AG10803 (cell line): Measurements from ENCODE around the gene TLE2.
A peak's percentile ranks its signal among the peaks of the same experiment; 100 is the strongest.

Source experiments
- DNase-seq: peaks from one replicate; pipeline ENCODE4 v3.0.0; 2010; ENCODE audit warnings: low read depth
- H3K4me3 ChIP-seq: 2 replicates; pipeline ENCODE4 v1.5.1; 2011; ENCODE audit warnings: mild to moderate bottlenecking, low read length, control low read depth
- TF ChIP-seq, protein P1 (sequence below): conservative IDR thresholded peaks from 2 replicates; pipeline ENCODE4 v1.5.1; 2011; ENCODE audit warnings: mild to moderate bottlenecking, low read length, control low read depth, inconsistent platforms

TLE2 gene

DNA sequence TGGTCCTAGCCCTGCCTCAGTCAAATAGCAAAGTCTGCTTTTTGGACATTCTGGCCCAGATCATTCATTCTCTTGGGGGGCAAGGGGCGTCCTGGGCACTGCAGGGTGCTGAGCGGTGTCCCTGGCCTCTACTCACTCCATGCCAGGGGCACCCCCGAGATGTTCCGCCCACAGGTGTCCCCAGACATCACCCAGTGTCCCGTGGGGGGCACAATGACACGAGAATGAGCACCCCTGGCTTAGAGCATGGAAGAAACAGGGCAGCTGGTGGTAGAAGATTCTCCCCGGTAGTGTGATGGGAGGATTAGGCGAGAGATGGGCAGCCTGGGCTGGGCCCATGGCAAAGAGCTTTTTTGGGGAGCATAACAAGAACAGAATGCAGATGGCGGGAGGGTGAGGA lies 38.5 kb upstream of the TLE2 start:
- no peak for DNase-seq
- TF ChIP-seq, protein P1, sequence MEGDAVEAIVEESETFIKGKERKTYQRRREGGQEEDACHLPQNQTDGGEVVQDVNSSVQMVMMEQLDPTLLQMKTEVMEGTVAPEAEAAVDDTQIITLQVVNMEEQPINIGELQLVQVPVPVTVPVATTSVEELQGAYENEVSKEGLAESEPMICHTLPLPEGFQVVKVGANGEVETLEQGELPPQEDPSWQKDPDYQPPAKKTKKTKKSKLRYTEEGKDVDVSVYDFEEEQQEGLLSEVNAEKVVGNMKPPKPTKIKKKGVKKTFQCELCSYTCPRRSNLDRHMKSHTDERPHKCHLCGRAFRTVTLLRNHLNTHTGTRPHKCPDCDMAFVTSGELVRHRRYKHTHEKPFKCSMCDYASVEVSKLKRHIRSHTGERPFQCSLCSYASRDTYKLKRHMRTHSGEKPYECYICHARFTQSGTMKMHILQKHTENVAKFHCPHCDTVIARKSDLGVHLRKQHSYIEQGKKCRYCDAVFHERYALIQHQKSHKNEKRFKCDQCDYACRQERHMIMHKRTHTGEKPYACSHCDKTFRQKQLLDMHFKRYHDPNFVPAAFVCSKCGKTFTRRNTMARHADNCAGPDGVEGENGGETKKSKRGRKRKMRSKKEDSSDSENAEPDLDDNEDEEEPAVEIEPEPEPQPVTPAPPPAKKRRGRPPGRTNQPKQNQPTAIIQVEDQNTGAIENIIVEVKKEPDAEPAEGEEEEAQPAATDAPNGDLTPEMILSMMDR = no peak
- no peak overlapping the region for H3K4me3 ChIP-seq

DNA sequence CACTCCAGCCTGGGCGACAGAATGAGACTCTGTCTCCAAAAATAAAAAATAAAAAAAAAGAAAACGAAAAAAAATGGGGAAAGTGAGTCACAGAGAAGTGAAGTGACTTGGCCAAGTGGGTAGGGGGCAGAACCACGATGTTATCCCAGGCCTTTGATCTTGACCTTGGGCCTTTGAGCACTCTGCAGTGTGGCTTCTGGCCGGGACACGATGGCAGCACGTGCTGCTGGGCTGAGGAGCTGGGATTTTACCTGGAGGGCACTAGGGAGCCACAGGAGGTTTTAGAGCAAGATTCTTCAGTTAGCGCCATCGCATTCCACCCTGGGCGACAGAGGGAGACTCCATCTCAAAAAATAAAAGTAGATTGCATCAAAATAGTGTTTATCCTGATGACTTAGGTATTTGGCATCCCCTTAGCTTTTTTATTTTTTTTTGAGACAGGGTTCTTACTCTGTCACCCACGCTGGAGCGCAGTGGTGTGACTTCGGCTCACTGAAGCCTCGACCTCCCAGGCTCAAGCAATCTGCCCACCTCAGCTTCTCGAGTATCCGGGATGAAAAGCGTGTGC lies 37.5 kb upstream of the TLE2 start:
- H3K4me3 ChIP-seq = no peak overlapping the region
- TF ChIP-seq, protein P1 = no peak
- DNase-seq = no peak

DNA sequence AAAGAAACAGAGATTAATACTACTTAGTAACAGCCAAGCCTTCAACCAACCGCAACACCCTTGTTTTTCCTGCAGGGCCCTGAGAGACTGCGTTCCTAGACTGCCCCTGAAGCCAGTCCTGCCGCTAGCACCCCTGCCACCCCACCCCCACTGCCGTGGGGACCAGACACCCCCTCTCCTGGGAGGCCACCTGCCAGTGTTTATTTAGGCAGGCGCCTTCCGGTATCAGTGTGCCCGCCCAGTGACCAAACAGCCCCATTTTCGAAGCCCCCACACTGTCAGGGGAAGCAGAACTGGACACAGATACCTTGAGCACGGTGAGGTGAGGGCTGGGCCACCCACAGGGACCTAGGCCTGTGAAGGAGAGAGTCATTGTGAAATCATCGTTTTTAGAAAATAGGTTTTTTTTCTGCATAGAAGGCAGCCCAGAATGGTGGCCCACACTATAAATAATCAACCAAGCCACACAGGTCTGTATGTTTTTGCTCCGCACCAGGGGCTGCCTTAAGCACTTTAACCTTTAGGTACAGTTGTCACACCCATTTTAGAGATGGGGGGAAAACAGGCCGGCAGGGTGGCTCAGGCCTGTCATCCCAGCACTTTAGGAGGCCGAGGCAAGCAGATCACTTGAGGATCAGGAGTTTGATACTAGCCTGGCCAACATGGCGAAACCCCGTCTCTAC lies 36.7 kb upstream of the TLE2 start:
- no peak for DNase-seq
- TF ChIP-seq, protein P1 = no peak
- H3K4me3 ChIP-seq = no peak overlapping the region

DNA sequence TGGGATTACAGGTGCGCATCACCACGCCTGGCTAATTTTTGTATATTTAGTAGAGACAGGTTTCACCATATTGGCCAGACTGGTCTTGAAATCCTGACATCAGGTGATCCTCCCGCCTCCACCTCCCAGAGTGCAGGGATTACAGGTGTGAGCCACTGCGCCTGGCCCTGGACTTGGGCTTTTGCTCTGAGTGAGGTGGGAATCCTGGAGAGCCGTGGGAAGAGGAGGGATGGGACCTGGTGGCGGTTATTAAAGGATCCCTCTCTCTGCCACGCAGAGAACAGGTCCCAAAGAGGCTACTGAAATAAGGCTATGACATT lies 34.9 kb upstream of the TLE2 start:
- DNase-seq = no peak
- no peak overlapping the region for H3K4me3 ChIP-seq
- TF ChIP-seq, protein P1 = no peak

DNA sequence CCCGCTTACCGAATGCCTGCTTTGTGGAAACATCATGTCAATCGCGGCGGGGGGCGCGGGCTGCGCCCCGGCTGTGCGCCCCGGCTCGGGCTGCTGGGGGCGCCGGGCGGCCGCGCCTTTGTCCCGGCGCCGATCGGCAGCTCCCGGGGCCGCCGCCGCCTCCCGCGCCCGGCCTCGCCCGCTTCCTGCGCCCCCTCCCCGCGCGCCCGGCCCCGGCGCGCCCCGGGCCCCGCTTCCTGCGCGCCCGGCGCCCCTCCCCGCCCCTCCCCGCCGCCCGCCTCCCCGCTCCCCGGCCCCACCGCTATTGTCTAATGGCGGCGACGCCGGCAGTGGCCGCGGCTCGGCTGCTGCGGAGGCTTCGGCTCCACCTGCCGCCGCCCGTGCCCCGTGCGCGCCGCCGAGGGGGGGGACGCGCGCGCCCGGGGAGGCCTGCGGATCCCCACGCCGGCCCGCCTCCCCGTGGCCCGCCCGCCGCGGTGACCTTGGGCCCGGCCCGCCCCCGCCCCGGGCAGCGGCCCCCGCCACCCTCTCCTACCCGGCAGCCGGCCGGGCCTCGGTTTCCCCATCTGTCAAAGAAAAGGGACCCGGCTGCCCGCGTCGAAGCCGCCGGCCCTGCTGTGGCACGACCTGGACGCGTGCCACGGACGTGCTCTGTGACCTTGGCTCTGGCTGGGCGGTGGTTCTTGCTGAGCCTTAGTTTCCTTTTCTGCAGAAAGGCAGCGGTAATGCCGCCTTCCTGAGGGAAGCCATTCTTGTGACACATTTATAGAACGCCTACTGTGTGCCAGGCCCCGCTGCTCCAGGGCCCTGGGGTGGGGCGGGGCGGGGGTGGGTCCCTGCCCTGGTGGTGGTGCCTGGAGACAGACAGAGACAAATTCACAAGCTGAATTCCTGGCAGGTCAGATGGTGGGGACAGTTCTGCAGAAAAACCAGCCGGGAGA lies 33.4 kb upstream of the TLE2 start, which contains the start of gene TLE5:
TLE5 (minus strand) TSS at position 331 of the 941 bp plus-strand sequence; CDS start at position 36, 295 bp downstream.
- DNase-seq = peak; percentile 60

DNA sequence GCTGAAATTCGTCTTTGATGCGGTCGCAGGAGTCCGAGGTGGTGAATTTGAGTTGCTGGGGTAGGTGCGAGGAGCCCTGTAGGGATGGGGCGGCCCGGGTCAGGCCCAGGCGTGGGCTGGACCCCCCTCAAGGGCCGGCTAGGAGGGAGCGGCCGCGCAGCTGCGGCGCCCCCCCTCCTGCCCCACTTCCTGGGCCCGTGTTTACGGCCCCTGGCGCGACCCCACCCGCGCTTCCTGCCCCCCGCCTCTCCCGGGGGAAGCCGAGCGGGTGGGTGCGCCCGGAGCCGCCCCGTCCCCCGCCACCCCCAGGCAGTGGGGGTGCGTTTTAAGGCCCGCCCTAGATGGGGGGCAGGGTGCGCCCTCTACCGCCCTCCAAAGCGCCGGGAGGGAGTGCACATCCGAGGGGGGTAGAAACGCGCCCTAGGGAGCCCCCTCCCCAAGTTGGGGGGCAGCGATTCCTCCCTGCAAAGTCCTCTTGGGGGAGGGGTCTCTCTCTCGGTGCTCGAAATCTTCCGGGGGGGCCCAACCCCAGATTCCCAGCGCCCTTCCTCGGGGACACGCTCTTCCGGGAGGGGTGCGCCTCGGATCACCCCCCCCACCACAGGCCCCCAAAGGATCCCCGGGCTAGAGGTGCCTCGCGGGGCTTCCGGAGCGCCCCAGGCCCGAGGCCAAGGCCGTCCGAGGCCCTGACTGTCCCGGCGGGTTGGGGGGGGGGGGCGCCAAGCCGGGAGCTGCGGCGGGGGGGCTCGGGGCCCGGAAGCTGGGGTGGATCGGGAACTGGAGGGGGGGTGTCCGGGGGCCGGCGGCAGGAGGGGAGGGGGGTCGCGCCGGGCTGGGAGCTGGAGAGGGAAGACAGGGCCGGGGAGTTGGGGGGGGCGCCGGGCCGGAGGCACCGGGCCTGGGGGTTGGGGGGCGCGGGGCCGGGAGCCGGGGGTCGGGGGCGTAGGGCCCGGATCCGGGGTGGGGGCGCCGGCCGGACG lies 32.4 kb upstream of the TLE2 start:
- peak; percentile 36 for DNase-seq
- TF ChIP-seq, protein P1 = peak; percentile 27
- H3K4me3 ChIP-seq = peak overlapping the region; percentile 80

More for the DNA sequence above, 33.4 kb upstream of the TLE2 start, which contains the start of gene TLE5:
- H3K4me3 ChIP-seq = peak within 1 kb of the TSS; percentile 80
- TF ChIP-seq, protein P1 = no peak; the same call in 1 of the 2 replicates
